Mesothelial cell of epicardium (in vitro differentiated cells): ENCODE results near the gene SMIM44. TPM values are rescaled to one million over a fixed set of nuclear protein-coding genes. Genes with fewer than 3 reads are reported as not detected.
"Not testable (repeated sequence)": the region's sequence is repeated elsewhere in the genome, so short reads cannot be mapped to it uniquely, and the experiment has no call there.

Experiments
- DNase-seq, 2 experiments: peaks; one replicate each; pipeline ENCODE4 v3.0.0; 2021; ENCODE audit warnings: low spot score in 2 of 2; ENCODE audit not compliant: unreplicated experiment in 2 of 2
- H3K27ac Mint-ChIP-seq: 2 replicates; pipeline ENCODE4 v1.8.0; 2021; ENCODE audit warnings: mixed read lengths
- H3K27me3 Mint-ChIP-seq: 2 replicates; pipeline ENCODE4 v1.8.0; 2021; ENCODE audit warnings: low read depth, mixed read lengths
- H3K36me3 Mint-ChIP-seq: 2 replicates; pipeline ENCODE4 v1.8.0; 2021; ENCODE audit warnings: mixed read lengths
- H3K4me1 Mint-ChIP-seq: 2 replicates; pipeline ENCODE4 v1.8.0; 2021; ENCODE audit warnings: mixed read lengths
- H3K4me3 Mint-ChIP-seq: 2 replicates; pipeline ENCODE4 v1.8.0; 2021; ENCODE audit warnings: mild to moderate bottlenecking, moderate library complexity, mixed read lengths
- H3K9me3 Mint-ChIP-seq: 2 replicates; pipeline ENCODE4 v1.8.0; 2021; ENCODE audit warnings: mixed read lengths
- CTCF ChIP-seq: fragments of 200-600 bp; sonication (generic); IDR thresholded peaks from one replicate; pipeline ENCODE4 v1.5.0; 2021; ENCODE audit warnings: antibody characterized with exemption; ENCODE audit not compliant: unreplicated experiment
- total RNA-seq: library from RNA; stranded (reverse); gene quantifications from 3 replicates; pipeline ENCODE4 v1.2.1, GENCODE V29; 2021

Gene SMIM44
- total RNA-seq, 1 donor from 2014 or later, result not detected

- Mint-ChIP-seq H3K4me3 (no peak overlapping the region), H3K36me3 (peaks cover 6% of the 10 kb centered on the region), H3K27me3 (no peaks in the 10 kb centered on the region), H3K9me3 (no peaks in the 10 kb centered on the region), H3K4me1 (peaks cover 18% of the 10 kb centered on the region), H3K27ac (no peak overlapping the region)
- no peak for DNase-seq
- no peak for TF ChIP-seq CTCF
Measured at GRCh38 chr19:3511506-3512251, 28.4 kb upstream of the SMIM44 start.

GRCh38 chr19:3510727-3511126, 27.5 kb upstream of the SMIM44 start:
- TF ChIP-seq CTCF, result no peak
- H3K27me3 Mint-ChIP-seq, result no peaks in the 10 kb centered on the region
- no peak overlapping the region for H3K4me3 Mint-ChIP-seq
- H3K4me1 Mint-ChIP-seq, result peaks cover 20% of the 10 kb centered on the region
- no peaks in the 10 kb centered on the region for H3K9me3 Mint-ChIP-seq
- no peak for DNase-seq
- H3K27ac Mint-ChIP-seq, result no peak overlapping the region
- H3K36me3 Mint-ChIP-seq, result peaks cover 6% of the 10 kb centered on the region

GRCh38 chr19:3509566-3509989, 26.3 kb upstream of the SMIM44 start:
- Mint-ChIP-seq H3K27ac (no peak overlapping the region), H3K36me3 (peaks cover 6% of the 10 kb centered on the region), H3K4me1 (peaks cover 28% of the 10 kb centered on the region), H3K27me3 (no peaks in the 10 kb centered on the region), H3K4me3 (peak overlapping the region; percentile 36), H3K9me3 (no peaks in the 10 kb centered on the region)
- DNase-seq, result no peak
- TF ChIP-seq CTCF, result no peak

GRCh38 chr19:3508771-3509535, 25.7 kb upstream of the SMIM44 start:
- Mint-ChIP-seq H3K36me3 (peaks cover 6% of the 10 kb centered on the region), H3K9me3 (no peaks in the 10 kb centered on the region), H3K27me3 (no peaks in the 10 kb centered on the region), H3K27ac (no peak overlapping the region), H3K4me1 (peaks cover 28% of the 10 kb centered on the region), H3K4me3 (peak overlapping the region; percentile 92)
- DNase-seq, result no peak
- TF ChIP-seq CTCF, result no peak

- H3K9me3 Mint-ChIP-seq, DNase-seq, H3K36me3 Mint-ChIP-seq, H3K27me3 Mint-ChIP-seq: not testable (repeated sequence)
- Mint-ChIP-seq H3K4me1 (peaks cover 28% of the 10 kb centered on the region), H3K4me3 (peak overlapping the region; percentile 92), H3K27ac (peak overlapping the region; percentile 34)
Measured at GRCh38 chr19:3508121-3508661, 24.9 kb upstream of the SMIM44 start.
